Stimulated activated CD4-positive, alpha-beta T cell treated with anti-CD3 and anti-CD28 coated beads, Interleukin-12 subunit alpha, Interleukin-12 subunit beta, amount 100 ng/mL, for 48 hours (primary cell): ENCODE results near the gene TERT.
"Not testable (repeated sequence)": the region's sequence is repeated elsewhere in the genome, so short reads cannot be mapped to it uniquely, and the experiment has no call there.

Experiments used
- DNase-seq, 3 donors: peaks; one replicate each; pipeline ENCODE4 v3.0.0-alpha.2; 2020; ENCODE audit warnings: low read depth in 2 of 3, low spot score in 1 of 3

The TERT gene

GRCh38 chr5:1280177-1281037, 14.5 kb downstream of the TERT start:
- no peak for DNase-seq

GRCh38 chr5:1279443-1280151, 15.3 kb downstream of the TERT start:
- DNase-seq: no peak

GRCh38 chr5:1278656-1279442, 16.0 kb downstream of the TERT start:
- DNase-seq: no peak

DNA sequence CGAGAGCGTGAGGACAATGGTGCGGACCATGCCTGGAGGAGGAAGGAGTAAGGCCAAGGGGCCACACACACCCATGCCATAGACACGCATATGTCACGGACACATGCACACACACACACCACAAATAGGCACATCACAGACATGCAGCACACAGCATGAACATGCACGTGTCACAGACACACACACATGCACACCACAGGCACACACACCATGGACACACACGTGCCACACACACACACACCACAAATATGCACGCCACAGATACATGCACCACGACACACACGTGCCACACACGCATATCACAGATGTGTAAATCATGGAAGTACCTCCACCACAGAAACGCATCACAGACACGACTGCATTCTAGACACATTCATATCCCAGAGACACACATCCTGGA, 16.7 kb downstream of the TERT start:
- DNase-seq: no peak

GRCh38 chr5:1277781-1278180, 17.1 kb downstream of the TERT start:
- no peak for DNase-seq

- DNase-seq: no peak
These were observed 17.5 kb downstream of the TERT start for GRCh38 chr5:1277331-1277730.

- DNase-seq: no peak
These were observed 17.9 kb downstream of the TERT start for GRCh38 chr5:1276930-1277329.

- not testable (repeated sequence) for DNase-seq
These were observed 19.2 kb downstream of the TERT start for GRCh38 chr5:1275397-1276391.

GRCh38 chr5:1274471-1274870, 20.4 kb downstream of the TERT start:
- DNase-seq: no peak

DNA sequence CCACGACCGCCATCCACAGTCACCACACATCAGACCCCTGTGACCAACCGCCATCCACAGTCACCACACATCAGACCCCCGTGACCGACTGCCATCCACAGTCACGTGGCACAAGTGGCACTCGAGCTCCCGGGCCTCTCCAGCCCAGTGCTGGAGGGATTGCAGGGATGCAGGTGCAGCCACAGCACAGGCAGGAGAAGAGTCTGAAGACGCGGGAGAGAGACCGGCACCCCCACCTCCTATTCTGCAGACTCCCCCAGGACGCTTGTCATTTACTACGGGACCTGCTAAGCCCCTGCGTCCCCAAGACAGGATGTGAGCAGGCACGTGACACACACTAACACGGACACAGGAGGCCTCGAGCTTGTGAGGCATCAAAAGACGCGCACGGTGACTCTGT, 21.1 kb downstream of the TERT start:
- no peak for DNase-seq

- DNase-seq: no peak
These were observed 22.7 kb downstream of the TERT start for GRCh38 chr5:1272201-1272600.

DNA sequence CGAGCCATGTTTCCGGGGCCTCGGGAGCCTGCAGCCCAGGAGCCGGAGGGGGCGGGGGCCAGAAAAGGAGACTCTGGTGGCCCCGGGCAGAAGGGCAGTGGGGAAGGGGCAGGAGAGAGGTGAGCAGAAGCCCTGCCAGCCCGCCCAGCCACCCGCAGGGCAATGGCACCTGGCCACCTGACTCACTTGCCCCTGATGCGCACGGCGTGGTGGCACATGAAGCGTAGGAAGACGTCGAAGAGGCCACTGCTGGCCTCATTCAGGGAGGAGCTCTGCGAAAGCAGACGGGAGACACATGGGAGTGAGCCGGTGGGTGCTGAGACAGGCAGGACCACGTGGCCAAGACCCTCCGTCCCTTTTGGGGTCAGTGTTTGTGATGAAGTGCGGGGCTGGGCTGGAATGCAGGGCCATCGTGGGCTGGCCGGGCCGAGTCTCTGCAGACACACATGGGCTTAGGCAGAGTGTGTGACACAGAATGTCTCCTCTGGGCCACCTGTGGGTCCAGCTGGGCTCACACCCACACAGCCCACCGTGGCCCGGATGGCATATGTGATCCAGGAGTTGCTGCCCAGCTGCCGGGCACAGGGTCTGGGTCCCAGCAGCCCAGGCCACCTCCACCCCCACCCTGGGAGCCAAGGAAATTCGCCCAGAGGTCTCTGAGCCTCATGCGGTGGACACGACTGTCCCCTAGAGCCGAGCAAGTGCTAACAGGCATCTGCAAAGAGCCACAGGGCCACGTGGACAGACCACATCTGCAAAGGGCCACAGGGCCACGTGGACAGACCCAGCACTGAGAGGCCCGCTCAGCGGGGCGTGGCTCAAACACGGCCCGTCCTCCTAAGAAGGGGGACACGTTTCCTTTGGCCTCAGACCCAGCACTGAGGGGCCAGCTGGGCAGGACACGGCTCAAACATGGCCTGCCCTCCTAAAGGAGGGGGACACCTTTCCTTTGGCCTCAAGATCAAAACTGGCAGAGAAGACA, 23.6 kb downstream of the TERT start:
- no peak for DNase-seq

- no peak for DNase-seq
These were observed 24.4 kb downstream of the TERT start for GRCh38 chr5:1270426-1270825.

GRCh38 chr5:1268666-1269065, 26.2 kb downstream of the TERT start:
- DNase-seq: peak in 1 of 3 donors; percentile 10

- no peak for DNase-seq
These were observed 26.8 kb downstream of the TERT start for GRCh38 chr5:1268056-1268455.

DNA sequence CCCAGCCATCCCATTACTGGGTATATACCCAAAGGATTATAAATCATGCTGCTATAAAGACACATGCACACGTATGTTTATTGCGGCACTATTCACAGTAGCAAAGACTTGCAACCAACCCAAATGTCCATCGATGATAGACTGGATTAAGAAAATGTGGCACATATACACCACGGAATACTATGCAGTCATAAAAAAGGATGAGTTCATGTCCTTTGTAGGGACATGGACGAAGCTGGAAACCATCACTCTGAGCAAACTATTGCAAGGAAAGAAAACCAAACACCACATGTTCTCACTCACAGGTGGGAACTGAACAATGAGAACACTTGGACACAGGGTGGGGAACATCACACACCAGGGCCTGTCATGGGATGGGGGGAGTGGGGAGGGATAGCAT, 27.4 kb downstream of the TERT start:
- not testable (repeated sequence) for DNase-seq

- DNase-seq: no peak
These were observed 28.1 kb downstream of the TERT start for GRCh38 chr5:1266791-1267190.

DNA sequence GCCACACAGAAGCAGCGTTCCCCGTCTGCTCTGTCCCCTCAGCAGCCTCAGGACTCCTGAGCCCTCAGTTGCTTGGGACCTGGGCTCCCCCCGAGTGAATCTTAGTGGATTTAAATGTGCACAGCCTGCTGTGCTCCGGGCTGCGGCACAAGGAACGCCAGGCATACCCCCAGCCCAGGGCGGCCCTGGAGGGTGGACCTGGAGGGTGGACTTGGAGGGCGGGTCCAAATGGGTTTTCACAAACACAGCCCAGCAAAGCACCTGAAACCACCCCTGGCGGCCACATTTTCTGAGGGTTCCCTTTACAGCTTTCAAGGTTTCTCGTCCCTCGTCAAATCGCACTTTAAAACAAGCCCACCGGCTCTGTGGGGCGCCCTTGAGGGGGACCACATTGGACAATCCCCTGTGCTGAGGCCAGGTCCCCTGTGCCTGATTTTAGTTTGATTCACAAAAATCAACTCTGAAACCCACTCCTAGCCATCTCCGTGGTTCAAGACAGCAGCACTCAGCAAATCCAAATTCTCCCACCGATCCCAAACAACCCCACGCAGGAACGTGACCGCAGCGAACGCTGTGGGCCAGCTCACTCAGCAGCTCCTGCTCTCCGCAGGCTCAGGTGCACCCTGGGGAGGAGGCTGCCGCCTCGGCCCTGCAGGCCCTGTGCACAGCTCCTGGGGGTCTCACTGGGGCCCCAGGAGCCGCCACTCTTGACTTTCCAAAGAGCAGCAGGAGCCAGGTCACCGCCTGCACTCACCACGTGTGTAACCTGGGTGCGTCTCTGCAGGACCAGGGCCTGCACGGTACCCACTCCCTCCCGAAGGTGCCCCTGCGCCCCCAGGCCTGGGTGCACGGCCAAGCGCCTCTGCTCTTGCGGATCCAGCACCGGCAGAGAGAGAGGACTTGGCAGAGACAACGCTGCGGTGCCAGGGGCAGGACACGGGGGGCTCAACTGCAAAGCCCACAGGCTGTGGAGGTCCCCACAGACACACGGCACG, 29.1 kb downstream of the TERT start:
- no peak for DNase-seq
